GM12874 (cell line): ENCODE data around the gene STOX2.

Source experiments
- TF ChIP-seq, protein P1 (sequence below): IDR thresholded peaks from 2 replicates; pipeline ENCODE4 v1.5.1; 2011; ENCODE audit warnings: low read depth, mild to moderate bottlenecking, control low read depth, low read length, moderate library complexity; ENCODE audit not compliant: insufficient read depth

STOX2 gene

DNA sequence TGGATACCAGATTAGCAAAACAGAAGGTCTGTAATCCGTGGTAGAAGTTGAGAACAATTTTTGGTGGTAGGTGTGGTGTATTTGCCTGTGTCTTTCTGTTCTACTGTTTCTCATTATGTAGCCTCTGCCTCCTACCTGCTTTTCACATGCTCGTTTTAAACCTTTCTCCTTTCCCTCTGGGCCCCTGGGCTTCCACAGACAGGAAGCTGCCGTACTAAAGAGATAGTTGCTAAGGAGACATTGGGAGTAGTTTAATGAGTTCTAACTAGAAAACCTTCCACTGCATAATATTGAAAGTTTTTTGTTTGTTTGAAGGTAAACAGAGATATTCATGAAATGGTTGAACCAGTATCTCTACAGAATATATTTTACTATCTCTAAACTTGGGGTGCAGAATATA is 107.8 kb downstream of the STOX2 start:
- TF ChIP-seq, protein P1, sequence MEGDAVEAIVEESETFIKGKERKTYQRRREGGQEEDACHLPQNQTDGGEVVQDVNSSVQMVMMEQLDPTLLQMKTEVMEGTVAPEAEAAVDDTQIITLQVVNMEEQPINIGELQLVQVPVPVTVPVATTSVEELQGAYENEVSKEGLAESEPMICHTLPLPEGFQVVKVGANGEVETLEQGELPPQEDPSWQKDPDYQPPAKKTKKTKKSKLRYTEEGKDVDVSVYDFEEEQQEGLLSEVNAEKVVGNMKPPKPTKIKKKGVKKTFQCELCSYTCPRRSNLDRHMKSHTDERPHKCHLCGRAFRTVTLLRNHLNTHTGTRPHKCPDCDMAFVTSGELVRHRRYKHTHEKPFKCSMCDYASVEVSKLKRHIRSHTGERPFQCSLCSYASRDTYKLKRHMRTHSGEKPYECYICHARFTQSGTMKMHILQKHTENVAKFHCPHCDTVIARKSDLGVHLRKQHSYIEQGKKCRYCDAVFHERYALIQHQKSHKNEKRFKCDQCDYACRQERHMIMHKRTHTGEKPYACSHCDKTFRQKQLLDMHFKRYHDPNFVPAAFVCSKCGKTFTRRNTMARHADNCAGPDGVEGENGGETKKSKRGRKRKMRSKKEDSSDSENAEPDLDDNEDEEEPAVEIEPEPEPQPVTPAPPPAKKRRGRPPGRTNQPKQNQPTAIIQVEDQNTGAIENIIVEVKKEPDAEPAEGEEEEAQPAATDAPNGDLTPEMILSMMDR: no peak

DNA sequence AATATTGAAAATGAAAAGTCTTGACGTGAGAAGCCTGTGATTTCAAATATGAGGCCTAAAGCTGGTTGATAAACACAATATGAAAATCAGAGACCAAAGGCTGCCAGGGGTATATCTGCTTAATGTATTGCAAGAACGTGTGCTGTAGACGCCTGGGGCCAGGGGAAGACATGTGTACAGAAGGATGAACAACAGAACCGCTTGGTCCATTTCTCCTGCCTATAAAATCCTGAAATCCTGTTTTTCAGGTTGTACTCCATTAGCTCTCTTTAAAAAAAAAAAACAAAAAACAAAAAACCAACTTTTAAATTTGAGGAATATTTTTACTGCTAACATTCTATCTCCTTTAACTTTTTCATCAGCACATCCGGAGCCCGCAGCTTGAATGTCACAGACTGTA is 109.2 kb downstream of the STOX2 start:
- TF ChIP-seq, protein P1: no peak

DNA sequence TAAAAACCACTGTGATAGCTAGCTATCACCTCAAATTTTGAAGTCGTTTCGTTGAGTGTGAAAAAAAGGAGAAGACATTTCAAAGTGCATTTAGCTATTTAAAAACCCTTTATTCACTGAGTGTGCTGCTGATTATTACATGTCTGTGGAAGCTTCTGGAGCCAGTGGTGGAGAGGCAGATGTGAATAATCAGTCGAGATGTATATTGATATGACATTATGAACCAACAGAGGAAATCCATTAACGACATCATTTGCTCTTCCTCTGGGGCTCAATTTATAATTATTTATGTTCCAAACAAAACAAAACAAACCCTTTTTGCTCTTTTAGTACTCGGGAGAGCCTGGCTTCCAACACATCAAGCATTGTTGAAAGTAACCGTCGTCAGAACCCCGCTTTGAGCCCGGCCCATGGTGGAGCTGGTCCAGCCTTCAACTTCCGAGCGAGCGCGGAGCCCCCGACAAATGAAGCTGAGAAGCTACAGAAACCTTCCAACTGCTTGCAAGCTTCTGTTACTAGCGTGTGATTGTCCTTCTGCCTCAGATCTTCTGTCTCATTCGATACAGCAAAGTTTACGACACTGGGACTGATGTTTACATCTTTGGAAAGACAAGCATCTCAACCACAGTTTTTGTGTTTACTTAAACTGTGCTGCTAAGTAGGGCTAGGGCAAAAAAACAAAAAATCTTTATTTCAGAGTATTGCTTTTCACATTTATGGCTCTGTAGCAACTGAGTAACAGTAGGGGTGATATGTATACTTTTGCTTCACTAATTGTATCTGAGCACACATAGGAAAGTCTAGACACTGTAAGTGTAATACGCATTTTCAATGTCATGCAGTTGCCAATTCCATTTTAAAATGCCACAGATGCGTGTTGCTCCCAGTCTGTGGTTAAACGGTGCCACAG is 111.9 kb downstream of the STOX2 start:
- TF ChIP-seq, protein P1: no peak

DNA sequence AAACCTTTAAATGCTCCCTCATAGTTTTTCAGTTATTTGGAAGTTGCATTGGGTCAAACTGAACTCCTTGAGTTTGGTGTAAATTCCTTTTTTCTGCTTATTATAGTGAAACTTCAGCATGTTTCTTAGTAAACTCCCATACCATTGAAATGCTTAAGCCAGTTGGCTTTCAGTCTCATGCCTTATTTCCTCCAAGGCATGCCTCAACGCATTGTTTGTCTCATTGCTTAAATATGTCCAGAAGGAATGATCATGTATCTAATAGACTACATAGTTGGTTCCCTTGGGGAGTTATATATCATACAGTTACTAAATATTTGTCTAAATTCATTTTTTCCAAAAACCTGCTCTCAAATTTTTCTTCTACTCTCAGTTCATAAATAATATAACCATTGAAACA is 114.0 kb downstream of the STOX2 start:
- TF ChIP-seq, protein P1: no peak

DNA sequence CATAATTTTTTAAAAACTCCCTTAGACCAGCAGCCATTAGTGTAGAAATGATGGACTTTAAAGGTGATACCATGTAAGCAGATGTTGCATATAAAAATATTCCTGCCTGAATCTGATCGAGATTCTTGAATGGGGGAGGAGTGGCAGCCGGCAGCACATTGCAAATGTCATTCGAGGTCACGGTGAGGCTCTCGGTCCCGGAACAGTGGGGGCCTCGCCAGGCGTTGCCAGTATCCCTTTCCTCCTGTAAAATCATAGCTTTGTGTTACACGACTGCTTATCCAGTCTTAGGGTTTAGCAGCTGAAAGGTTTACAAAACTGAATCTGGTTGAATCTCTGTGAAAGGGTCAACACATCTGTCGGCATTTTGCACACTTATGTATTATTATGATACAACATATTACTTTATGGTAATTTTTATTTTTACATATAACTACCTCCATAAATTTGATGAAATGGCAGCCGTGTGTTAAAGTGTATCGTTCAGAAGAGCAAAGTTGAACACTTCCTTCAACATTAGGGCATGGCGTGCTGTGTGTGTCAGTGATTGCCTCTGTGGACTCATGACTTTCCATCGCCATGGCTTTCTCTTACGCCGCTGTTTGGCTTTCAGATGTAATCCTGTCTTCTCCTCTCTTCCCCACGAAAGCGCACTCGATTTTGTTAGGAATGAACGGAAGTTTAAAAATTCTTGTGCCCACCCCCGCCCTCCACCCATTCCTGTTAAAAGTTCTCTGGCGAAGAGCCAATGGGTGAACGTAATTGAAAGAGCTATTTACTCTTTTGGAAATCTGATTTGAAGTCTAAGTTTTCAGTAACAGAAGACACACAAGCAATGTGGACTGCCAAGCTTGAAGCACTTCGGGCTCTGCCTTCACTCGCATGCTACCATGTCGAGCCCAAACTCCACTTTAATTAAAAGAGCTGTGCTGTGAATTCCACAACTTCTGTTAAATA is 114.8 kb downstream of the STOX2 start:
- TF ChIP-seq, protein P1: no peak

DNA sequence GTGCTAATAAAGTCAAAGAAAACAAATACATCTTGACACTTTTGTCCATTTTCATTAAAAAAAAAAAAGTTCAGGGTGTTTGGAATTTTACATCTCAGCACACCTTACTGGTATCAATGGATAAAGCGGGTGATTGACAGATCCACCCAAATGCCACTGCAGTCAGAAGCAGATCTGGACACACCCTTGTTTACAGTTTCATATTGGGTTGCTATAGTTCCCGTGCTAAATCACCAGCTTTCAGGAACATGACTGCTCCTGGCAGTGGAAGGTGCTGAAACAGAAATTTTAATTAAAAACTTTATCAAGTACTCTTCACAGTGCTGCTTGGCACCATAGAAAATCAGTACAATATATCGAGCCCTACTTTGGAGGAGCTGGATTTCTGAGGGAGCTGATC is 116.3 kb downstream of the STOX2 start:
- TF ChIP-seq, protein P1: no peak
